ENCODE measurements around the gene NTF4.

NTF4 gene

GRCh38 chr19:49073514-49074378, 9.1 kb upstream of the NTF4 start:
- no peaks in the 10 kb centered on the region for H3K79me2 ChIP-seq (ENCODE audit: insufficient read depth, low read depth)
- no peak overlapping the region for H3K4me2 ChIP-seq
- peaks cover 38% of the 10 kb centered on the region for H3K27me3 ChIP-seq (ENCODE audit: insufficient read depth, low read depth)
- no peak for TF ChIP-seq CTCF (conservative IDR thresholded peaks at IDR 0.05; ENCODE audit: low read depth, low read length)
- no peaks in the 10 kb centered on the region for H3K36me3 ChIP-seq (ENCODE audit: insufficient read depth)
- no peak overlapping the region for H3K9ac ChIP-seq
- no peak overlapping the region for H3K4me3 ChIP-seq (IDR thresholded peaks at IDR 0.05; ENCODE audit: insufficient read depth, low read depth, low read length)
- no peak overlapping the region for H2AFZ ChIP-seq (ENCODE audit: low read depth)
- no peaks in the 10 kb centered on the region for H3K4me1 ChIP-seq (ENCODE audit: low read depth, poor library complexity, severe bottlenecking)
- no peak overlapping the region for H3K27ac ChIP-seq
- H4K20me1 ChIP-seq (ENCODE audit: insufficient read depth): no peaks in the 10 kb centered on the region

- H4K20me1 ChIP-seq (ENCODE audit: insufficient read depth): no peaks in the 10 kb centered on the region
- TF ChIP-seq CTCF (conservative IDR thresholded peaks at IDR 0.05; ENCODE audit: low read depth, low read length): no peak
Measured at GRCh38 chr19:49071860-49072547, 7.4 kb upstream of the NTF4 start.

GRCh38 chr19:49070416-49070815, 5.8 kb upstream of the NTF4 start:
- no peak for TF ChIP-seq CTCF (conservative IDR thresholded peaks at IDR 0.05; ENCODE audit: low read depth, low read length)
- H3K27ac ChIP-seq: no peak overlapping the region
- H3K4me3 ChIP-seq (IDR thresholded peaks at IDR 0.05; ENCODE audit: insufficient read depth, low read depth, low read length): no peak overlapping the region
- no peaks in the 10 kb centered on the region for H3K79me2 ChIP-seq (ENCODE audit: insufficient read depth, low read depth)
- H4K20me1 ChIP-seq (ENCODE audit: insufficient read depth): no peaks in the 10 kb centered on the region
- no peak overlapping the region for H3K4me2 ChIP-seq
- H3K27me3 ChIP-seq (ENCODE audit: insufficient read depth, low read depth): peaks cover 69% of the 10 kb centered on the region
- no peak overlapping the region for H3K9ac ChIP-seq
- no peaks in the 10 kb centered on the region for H3K36me3 ChIP-seq (ENCODE audit: insufficient read depth)
- H3K4me1 ChIP-seq (ENCODE audit: low read depth, poor library complexity, severe bottlenecking): no peaks in the 10 kb centered on the region
- H2AFZ ChIP-seq (ENCODE audit: low read depth): no peak overlapping the region

More at GRCh38 chr19:49071860-49072547, 7.4 kb upstream of the NTF4 start:
- no peak overlapping the region for H3K27ac ChIP-seq
- no peaks in the 10 kb centered on the region for H3K79me2 ChIP-seq (ENCODE audit: insufficient read depth, low read depth)
- no peaks in the 10 kb centered on the region for H3K4me1 ChIP-seq (ENCODE audit: low read depth, poor library complexity, severe bottlenecking)
- no peak overlapping the region for H3K4me3 ChIP-seq (IDR thresholded peaks at IDR 0.05; ENCODE audit: insufficient read depth, low read depth, low read length)
- no peak overlapping the region for H3K4me2 ChIP-seq
- H2AFZ ChIP-seq (ENCODE audit: low read depth): no peak overlapping the region
- H3K27me3 ChIP-seq (ENCODE audit: insufficient read depth, low read depth): peaks cover 55% of the 10 kb centered on the region
- H3K9ac ChIP-seq: no peak overlapping the region
- no peaks in the 10 kb centered on the region for H3K36me3 ChIP-seq (ENCODE audit: insufficient read depth)

- Histone ChIP-seq H3K9ac (no peak overlapping the region), H3K27ac (no peak overlapping the region), H3K4me1 (ENCODE audit: low read depth, poor library complexity, severe bottlenecking) (no peaks in the 10 kb centered on the region), H3K4me3 (IDR thresholded peaks at IDR 0.05; ENCODE audit: insufficient read depth, low read depth, low read length) (no peak overlapping the region), H4K20me1 (ENCODE audit: insufficient read depth) (no peaks in the 10 kb centered on the region), H3K4me2 (no peak overlapping the region), H3K36me3 (ENCODE audit: insufficient read depth) (no peaks in the 10 kb centered on the region), H3K79me2 (ENCODE audit: insufficient read depth, low read depth) (no peaks in the 10 kb centered on the region), H2AFZ (ENCODE audit: low read depth) (no peak overlapping the region), H3K27me3 (ENCODE audit: insufficient read depth, low read depth) (peaks cover 79% of the 10 kb centered on the region)
- TF ChIP-seq CTCF (conservative IDR thresholded peaks at IDR 0.05; ENCODE audit: low read depth, low read length): no peak
Measured at GRCh38 chr19:49069026-49069425, 4.4 kb upstream of the NTF4 start.
